ENCODE measurements around the gene MSL3B.
"Not testable (repeated sequence)": the region's sequence is repeated elsewhere in the genome, so short reads cannot be mapped to it uniquely, and the experiment has no call there.

Gene MSL3B

GRCh38 chr2:233907627-233908026, 39.4 kb upstream of the MSL3B start:
- Histone ChIP-seq H4K20me1 (ENCODE audit: insufficient read depth, low read length) (no peaks in the 10 kb centered on the region), H3K9me3 (ENCODE audit: insufficient read depth, low read length) (no peaks in the 10 kb centered on the region), H3K4me3 (ENCODE audit: low read length) (no peak overlapping the region), H2AFZ (ENCODE audit: low read depth, low read length) (no peak overlapping the region), H3K79me2 (ENCODE audit: low read length) (no peaks in the 10 kb centered on the region), H3K27ac (ENCODE audit: low read length) (no peak overlapping the region), H3K27me3 (ENCODE audit: low read depth, low read length) (no peaks in the 10 kb centered on the region), H3K36me3 (replicated peaks; ENCODE audit: low read depth, low read length) (no peaks in the 10 kb centered on the region), H3K4me2 (ENCODE audit: low read length) (no peak overlapping the region), H3K4me1 (ENCODE audit: low read length) (no peaks in the 10 kb centered on the region), H3K9ac (ENCODE audit: low read length) (no peak overlapping the region)
- no peak for TF ChIP-seq CTCF (IDR thresholded peaks at IDR 0.05; ENCODE audit: low read depth, low read length)
- no peak for TF ChIP-seq EZH2phosphoT487 (IDR thresholded peaks at IDR 0.05; ENCODE audit: low read depth)

GRCh38 chr2:233905945-233906344, 37.8 kb upstream of the MSL3B start:
- H4K20me1 ChIP-seq (ENCODE audit: insufficient read depth, low read length) = no peaks in the 10 kb centered on the region
- TF ChIP-seq CTCF (IDR thresholded peaks at IDR 0.05; ENCODE audit: low read depth, low read length) (no peak), EZH2phosphoT487 (IDR thresholded peaks at IDR 0.05; ENCODE audit: low read depth) (no peak)
- no peaks in the 10 kb centered on the region for H3K27me3 ChIP-seq (ENCODE audit: low read depth, low read length)
- H3K9ac ChIP-seq (ENCODE audit: low read length) = no peak overlapping the region
- no peaks in the 10 kb centered on the region for H3K4me1 ChIP-seq (ENCODE audit: low read length)
- no peaks in the 10 kb centered on the region for H3K9me3 ChIP-seq (ENCODE audit: insufficient read depth, low read length)
- no peaks in the 10 kb centered on the region for H3K36me3 ChIP-seq (replicated peaks; ENCODE audit: low read depth, low read length)
- no peak overlapping the region for H3K27ac ChIP-seq (ENCODE audit: low read length)
- H2AFZ ChIP-seq (ENCODE audit: low read depth, low read length) = no peak overlapping the region
- H3K4me2 ChIP-seq (ENCODE audit: low read length) = no peak overlapping the region
- H3K79me2 ChIP-seq (ENCODE audit: low read length) = no peaks in the 10 kb centered on the region
- no peak overlapping the region for H3K4me3 ChIP-seq (ENCODE audit: low read length)

GRCh38 chr2:233901884-233902283, 33.7 kb upstream of the MSL3B start:
- Histone ChIP-seq H3K4me1 (ENCODE audit: low read length) (no peaks in the 10 kb centered on the region), H3K79me2 (ENCODE audit: low read length) (no peaks in the 10 kb centered on the region), H3K4me3 (ENCODE audit: low read length) (no peak overlapping the region), H3K9me3 (ENCODE audit: insufficient read depth, low read length) (no peaks in the 10 kb centered on the region), H3K9ac (ENCODE audit: low read length) (no peak overlapping the region), H3K4me2 (ENCODE audit: low read length) (no peak overlapping the region), H4K20me1 (ENCODE audit: insufficient read depth, low read length) (no peaks in the 10 kb centered on the region), H3K27ac (ENCODE audit: low read length) (no peak overlapping the region), H3K27me3 (ENCODE audit: low read depth, low read length) (no peaks in the 10 kb centered on the region), H3K36me3 (replicated peaks; ENCODE audit: low read depth, low read length) (no peaks in the 10 kb centered on the region), H2AFZ (ENCODE audit: low read depth, low read length) (no peak overlapping the region)
- TF ChIP-seq CTCF (IDR thresholded peaks at IDR 0.05; ENCODE audit: low read depth, low read length) = no peak
- TF ChIP-seq EZH2phosphoT487 (IDR thresholded peaks at IDR 0.05; ENCODE audit: low read depth) = no peak

GRCh38 chr2:233901367-233901766, 33.2 kb upstream of the MSL3B start:
- H3K9ac ChIP-seq (ENCODE audit: low read length) = no peak overlapping the region
- no peaks in the 10 kb centered on the region for H3K79me2 ChIP-seq (ENCODE audit: low read length)
- H4K20me1 ChIP-seq (ENCODE audit: insufficient read depth, low read length) = no peaks in the 10 kb centered on the region
- H3K4me2 ChIP-seq (ENCODE audit: low read length) = no peak overlapping the region
- no peak overlapping the region for H3K4me3 ChIP-seq (ENCODE audit: low read length)
- no peaks in the 10 kb centered on the region for H3K9me3 ChIP-seq (ENCODE audit: insufficient read depth, low read length)
- TF ChIP-seq EZH2phosphoT487 (IDR thresholded peaks at IDR 0.05; ENCODE audit: low read depth) = no peak
- no peak for TF ChIP-seq CTCF (IDR thresholded peaks at IDR 0.05; ENCODE audit: low read depth, low read length)
- no peaks in the 10 kb centered on the region for H3K27me3 ChIP-seq (ENCODE audit: low read depth, low read length)
- no peak overlapping the region for H2AFZ ChIP-seq (ENCODE audit: low read depth, low read length)
- H3K27ac ChIP-seq (ENCODE audit: low read length) = no peak overlapping the region
- H3K4me1 ChIP-seq (ENCODE audit: low read length) = no peaks in the 10 kb centered on the region
- H3K36me3 ChIP-seq (replicated peaks; ENCODE audit: low read depth, low read length) = no peaks in the 10 kb centered on the region

- H4K20me1 ChIP-seq (ENCODE audit: insufficient read depth, low read length); H3K36me3 ChIP-seq (replicated peaks; ENCODE audit: low read depth, low read length); H3K27me3 ChIP-seq (ENCODE audit: low read depth, low read length); H3K4me3 ChIP-seq (ENCODE audit: low read length); H3K27ac ChIP-seq (ENCODE audit: low read length); H3K9me3 ChIP-seq (ENCODE audit: insufficient read depth, low read length); H3K9ac ChIP-seq (ENCODE audit: low read length); H3K4me1 ChIP-seq (ENCODE audit: low read length); H2AFZ ChIP-seq (ENCODE audit: low read depth, low read length); H3K4me2 ChIP-seq (ENCODE audit: low read length); H3K79me2 ChIP-seq (ENCODE audit: low read length): not testable (repeated sequence)
Observed at GRCh38 chr2:233896253-233896652, 28.1 kb upstream of the MSL3B start.
